Left colon (tissue), 2 donors: ENCODE data around the gene PREB. TPM values are rescaled to one million over a fixed set of nuclear protein-coding genes. Genes with fewer than 3 reads are reported as not detected.

Experiments
- ATAC-seq: fragments of 200-7000 bp; cut with Tn5 transposase; one replicate; pipeline ENCODE4 v1.9.1; 2020; ENCODE audit warnings: mild to moderate bottlenecking, moderate library complexity
- DNase-seq, 2 donors: peaks; one replicate each; pipeline ENCODE4 v3.0.0-alpha.2; 2020
- intact Hi-C, 2 donors: fragments of 100-400 bp; cut with DNase I in 1 of 2; cut with micrococcal nuclease in 1 of 2; formaldehyde crosslinking; loops; one replicate each; pipeline versions ENCODE4 v1.11.2 to v1.14.0; 2022; cut with DNase I, micrococcal nuclease
- total RNA-seq, 2 donors: library from RNA; stranded (reverse); fragmentation: NEBNext Ultra II Directional; extraction: Animal tissue kit (Norgen Biotek cat#: 25700); gene quantifications; one replicate each; pipeline ENCODE4 v1.2.1, GENCODE V29; 2021
- donor health status: DM: no; HTN: no; CAD: no.
- donor health status: DM: yes; HTN: yes; CAD: no.

PREB gene
- total RNA-seq, 2 donors from 2014 or later, result 40.8 to 44.7 TPM

GRCh38 chr2:27158468-27158867 is 24.0 kb upstream of the PREB start:
- ATAC-seq (no peak), DNase-seq (no peak)
- intact Hi-C loops, result no loop called here

- no peak for DNase-seq
- ATAC-seq, result no peak
- intact Hi-C loops, result no loop called here
Measured at GRCh38 chr2:27155069-27155520, 20.7 kb upstream of the PREB start.

- intact Hi-C loops, result no loop called here
- no peak for ATAC-seq
- DNase-seq, result no peak
Measured at GRCh38 chr2:27154488-27154887, 20.1 kb upstream of the PREB start.

- peak in 1 of 2 donors; percentile 29 for DNase-seq
- ATAC-seq, result peak; percentile 87
- intact Hi-C loops, result no loop called here
Measured at GRCh38 chr2:27152796-27153464, 18.5 kb upstream of the PREB start.

GRCh38 chr2:27152102-27152795 is 17.8 kb upstream of the PREB start:
- ATAC-seq, result peak; percentile 92
- intact Hi-C loops, result no loop called here
- peak in 1 of 2 donors; percentile 35 for DNase-seq

GRCh38 chr2:27150639-27151230 is 16.3 kb upstream of the PREB start:
- DNase-seq, result no peak
- no peak for ATAC-seq
- intact Hi-C loops, result no loop called here

- intact Hi-C loops, result no loop called here
- no peak for DNase-seq
- ATAC-seq, result no peak
Measured at GRCh38 chr2:27149570-27150405, 15.4 kb upstream of the PREB start.

GRCh38 chr2:27148801-27149439 is 14.5 kb upstream of the PREB start, which contains the start of gene TCF23:
TCF23 (plus strand) TSS chr2:27149004; CDS start chr2:27149134, 130 bp downstream.
- DNase-seq (no peak), ATAC-seq (no peak)
- intact Hi-C loops, result no loop called here

GRCh38 chr2:27147935-27148334 is 13.5 kb upstream of the PREB start:
- intact Hi-C loops, result no loop called here
- ATAC-seq (no peak), DNase-seq (no peak)

- ATAC-seq, result no peak
- intact Hi-C loops, result no loop called here
- DNase-seq, result no peak
Measured at GRCh38 chr2:27145682-27146081, 11.2 kb upstream of the PREB start.

GRCh38 chr2:27143285-27143684 is 8.8 kb upstream of the PREB start:
- DNase-seq (no peak), ATAC-seq (no peak)
- intact Hi-C loops, result no loop called here

- DNase-seq, result no peak
- ATAC-seq, result no peak
- intact Hi-C loops, result no loop called here
Measured at GRCh38 chr2:27139310-27139709, 4.9 kb upstream of the PREB start, which contains the start of gene PRR30. PRR30 (minus strand) TSS chr2:27139410; CDS start chr2:27138329, 1,081 bp downstream.

- no peak for ATAC-seq
- intact Hi-C loops, result no loop called here
- no peak for DNase-seq
Measured at GRCh38 chr2:27138111-27138510, 3.7 kb upstream of the PREB start.

GRCh38 chr2:27137322-27137935 is 3.0 kb upstream of the PREB start:
- no peak for DNase-seq
- no peak for ATAC-seq
- intact Hi-C loops, result no loop called here

- no peak for DNase-seq
- intact Hi-C loops, result no loop called here
- no peak for ATAC-seq
Measured at GRCh38 chr2:27136751-27137150, 2.3 kb upstream of the PREB start.

- ATAC-seq, result no peak
- DNase-seq, result no peak
- intact Hi-C loops, result no loop called here
Measured at GRCh38 chr2:27135478-27135955, 1.1 kb upstream of the PREB start.

- no peak for DNase-seq
- no peak for ATAC-seq
- intact Hi-C loops, result no loop called here
Measured at GRCh38 chr2:27134781-27135477, 493 bp upstream of the PREB start.
